Spinal cord (tissue), 10 donors: ENCODE data around the gene PTPRS. TPM values are rescaled to one million over a fixed set of nuclear protein-coding genes. Genes with fewer than 3 reads are reported as not detected.

ENCODE experiments used
- DNase-seq, 6 donors: peaks; one replicate each; pipeline versions ENCODE4 v3.0.0 to v3.0.0-alpha.2; 2013 to 2015; ENCODE audit warnings: low spot score in 6 of 6, low read depth in 4 of 6
- H3K27ac ChIP-seq: one replicate; pipeline ENCODE4 v1.5.1; 2013; ENCODE audit warnings: low read depth, low read length, control low read depth
- H3K27me3 ChIP-seq: one replicate; pipeline ENCODE4 v1.6.1; 2013; ENCODE audit warnings: low read length; ENCODE audit not compliant: control insufficient read depth, insufficient read depth
- H3K36me3 ChIP-seq: one replicate; pipeline ENCODE4 v1.6.1; 2013; ENCODE audit warnings: low read length; ENCODE audit not compliant: control insufficient read depth, insufficient read depth
- H3K4me1 ChIP-seq: one replicate; pipeline ENCODE4 v1.6.1; 2013; ENCODE audit warnings: low read length; ENCODE audit not compliant: control insufficient read depth, insufficient read depth
- H3K4me3 ChIP-seq: one replicate; pipeline ENCODE4 v1.5.1; 2013; ENCODE audit warnings: low read depth, low read length, control low read depth
- H3K9me3 ChIP-seq: one replicate; pipeline ENCODE4 v1.6.1; 2013; ENCODE audit warnings: low read length; ENCODE audit not compliant: control insufficient read depth, insufficient read depth
- whole genome bisulfite sequencing: methylation state at CpG from one replicate; pipeline ENCODE4 v1.1.5; 2013; ENCODE audit warnings: missing lambda C conversion rate; ENCODE audit not compliant: insufficient coverage; 5-methylcytosine and 5-hydroxymethylcytosine counted together
- polyA plus RNA-seq, 2 donors: library from polyadenylated mRNA; unstranded; fragments of 120-200 nt; gene quantifications; one replicate each; pipeline ENCODE4 v1.2.1, GENCODE V29; 2013; ENCODE audit not compliant: insufficient read length in 2 of 2
- total RNA-seq, 2 donors: library from RNA; depleted of rRNA in 1 of 2; stranded (reverse); fragments of 120-200 nt in 1 of 2; fragments of >200 nt in 1 of 2; gene quantifications; one replicate each; pipeline versions ENCODE4 v1.2.3 to v1.2.4, GENCODE V29; 2013 to 2014
- donor health status: healthy.

Gene PTPRS
- total and polyA plus RNA-seq, 4 donors: 113 to 151 (median 135) TPM

GRCh38 chr19:5304486-5304885 is 36.1 kb downstream of the PTPRS start:
- H3K4me1 ChIP-seq: peaks cover 20% of the 10 kb centered on the region
- WGBS: 97% methylated on average over 6 of the region's 6 CpGs

GRCh38 chr19:5303208-5303607 is 37.4 kb downstream of the PTPRS start:
- no peak for DNase-seq
- Histone ChIP-seq H3K4me3 (no peak overlapping the region), H3K27ac (no peak overlapping the region), H3K4me1 (peaks cover 10% of the 10 kb centered on the region), H3K36me3 (peaks cover 31% of the 10 kb centered on the region), H3K27me3 (no peaks in the 10 kb centered on the region), H3K9me3 (no peaks in the 10 kb centered on the region)
- 96% methylated on average over 7 of the region's 7 CpGs for WGBS

More at GRCh38 chr19:5304486-5304885, 36.1 kb downstream of the PTPRS start:
- DNase-seq: no peak
- no peaks in the 10 kb centered on the region for H3K27me3 ChIP-seq
- no peaks in the 10 kb centered on the region for H3K9me3 ChIP-seq
- no peak overlapping the region for H3K27ac ChIP-seq
- peaks cover 26% of the 10 kb centered on the region for H3K36me3 ChIP-seq
- no peak overlapping the region for H3K4me3 ChIP-seq

- H3K9me3 ChIP-seq: no peaks in the 10 kb centered on the region
- no peak overlapping the region for H3K27ac ChIP-seq
- no peaks in the 10 kb centered on the region for H3K27me3 ChIP-seq
- no peak for DNase-seq
- peaks cover 6% of the 10 kb centered on the region for H3K4me1 ChIP-seq
- 100% methylated on average over 1 of the region's 9 CpGs for WGBS
- H3K36me3 ChIP-seq: peaks cover 32% of the 10 kb centered on the region
- H3K4me3 ChIP-seq: no peak overlapping the region
Measured at GRCh38 chr19:5302396-5302795, 38.2 kb downstream of the PTPRS start.

- Histone ChIP-seq H3K4me3 (no peak overlapping the region), H3K27ac (no peak overlapping the region), H3K9me3 (no peaks in the 10 kb centered on the region), H3K4me1 (peaks cover 16% of the 10 kb centered on the region), H3K36me3 (peaks cover 35% of the 10 kb centered on the region), H3K27me3 (no peaks in the 10 kb centered on the region)
- WGBS: 100% methylated on average over 2 of the region's 2 CpGs
- DNase-seq: no peak
Measured at GRCh38 chr19:5299137-5299536, 41.5 kb downstream of the PTPRS start.

GRCh38 chr19:5298471-5298901 is 42.1 kb downstream of the PTPRS start:
- H3K27ac ChIP-seq: no peak overlapping the region
- H3K27me3 ChIP-seq: no peaks in the 10 kb centered on the region
- no peak for DNase-seq
- WGBS: 97% methylated on average over 13 of the region's 13 CpGs
- H3K36me3 ChIP-seq: peaks cover 33% of the 10 kb centered on the region
- H3K4me3 ChIP-seq: no peak overlapping the region
- H3K9me3 ChIP-seq: no peaks in the 10 kb centered on the region
- peaks cover 23% of the 10 kb centered on the region for H3K4me1 ChIP-seq

- no peaks in the 10 kb centered on the region for H3K9me3 ChIP-seq
- peaks cover 29% of the 10 kb centered on the region for H3K4me1 ChIP-seq
- peaks cover 23% of the 10 kb centered on the region for H3K36me3 ChIP-seq
- H3K4me3 ChIP-seq: no peak overlapping the region
- no CpG with 5 or more reads among the region's 6 CpGs for WGBS
- H3K27ac ChIP-seq: no peak overlapping the region
- DNase-seq: no peak
- H3K27me3 ChIP-seq: no peaks in the 10 kb centered on the region
Measured at GRCh38 chr19:5297272-5297669, 43.3 kb downstream of the PTPRS start.

- Histone ChIP-seq H3K4me1 (peaks cover 35% of the 10 kb centered on the region), H3K27ac (no peak overlapping the region), H3K4me3 (no peak overlapping the region), H3K36me3 (peaks cover 25% of the 10 kb centered on the region), H3K27me3 (no peaks in the 10 kb centered on the region), H3K9me3 (no peaks in the 10 kb centered on the region)
- no peak for DNase-seq
- 86% methylated on average over 7 of the region's 16 CpGs for WGBS
Measured at GRCh38 chr19:5296457-5297271, 43.9 kb downstream of the PTPRS start.

- no peak for DNase-seq
- peaks cover 42% of the 10 kb centered on the region for H3K4me1 ChIP-seq
- 100% methylated on average over 1 of the region's 6 CpGs for WGBS
- no peak overlapping the region for H3K4me3 ChIP-seq
- H3K27me3 ChIP-seq: no peaks in the 10 kb centered on the region
- H3K27ac ChIP-seq: no peak overlapping the region
- peaks cover 30% of the 10 kb centered on the region for H3K36me3 ChIP-seq
- H3K9me3 ChIP-seq: no peaks in the 10 kb centered on the region
Measured at GRCh38 chr19:5296021-5296420, 44.6 kb downstream of the PTPRS start.

- Histone ChIP-seq H3K27ac (no peak overlapping the region), H3K27me3 (no peaks in the 10 kb centered on the region), H3K9me3 (no peaks in the 10 kb centered on the region), H3K4me1 (peaks cover 52% of the 10 kb centered on the region), H3K36me3 (peaks cover 41% of the 10 kb centered on the region), H3K4me3 (peak overlapping the region; percentile 52)
- no peak for DNase-seq
- 64% methylated on average over 19 of the region's 22 CpGs for WGBS
Measured at GRCh38 chr19:5294403-5295160, 46.0 kb downstream of the PTPRS start.
